Caco-2 (cell line): ENCODE measurements around the gene GPSM1. TPM values are rescaled to one million over a fixed set of nuclear protein-coding genes. Genes with fewer than 3 reads are reported as not detected.

Source experiments
- BruUV-seq: library from RNA; stranded (reverse); fragments of 400-500 nt; replicated peaks from 2 replicates; lab custom pipeline; 2021; lab: Mats Ljungman, UMichigan
- CTCF ChIA-PET: fragments of 300-600 bp; sonication (Branson Sonifier 250); formaldehyde crosslinking; loops from one replicate; lab custom pipeline; 2022; ENCODE audit warnings: antibody characterized with exemption; lab: Charles Lee
- POLR2A ChIA-PET: fragments of 300-600 bp; sonication (Branson Sonifier 250); formaldehyde crosslinking; loops from one replicate; lab custom pipeline; 2022; ENCODE audit warnings: antibody characterized with exemption; lab: Charles Lee
- DNase-seq, 2 experiments: peaks; one replicate each; pipeline versions ENCODE4 v3.0.0 to v3.0.0-alpha.2; 2020 to 2022
- H3K27me3 ChIP-seq: replicated peaks from 2 replicates; pipeline ENCODE4 v1.6.0; 2011; ENCODE audit warnings: low read length; ENCODE audit not compliant: control insufficient read depth, insufficient read depth
- H3K36me3 ChIP-seq: 2 replicates; pipeline ENCODE4 v1.5.1; 2011; ENCODE audit warnings: low read length; ENCODE audit not compliant: control insufficient read depth, insufficient read depth
- H3K4me1 ChIP-seq: fragments of 250-450 bp; sonication (Bioruptor Pico); 2 replicates; pipeline ENCODE4 v1.5.1; 2020; ENCODE audit warnings: mild to moderate bottlenecking
- H3K4me3 ChIP-seq: 2 replicates; pipeline ENCODE4 v1.5.1; 2011; ENCODE audit warnings: low read depth, mild to moderate bottlenecking, control low read depth, low read length
- H3K9me3 ChIP-seq: fragments of 250-450 bp; sonication (Bioruptor Pico); 2 replicates; pipeline ENCODE4 v1.5.1; 2020; ENCODE audit warnings: mild to moderate bottlenecking, moderate library complexity
- H3K27ac Mint-ChIP-seq: one replicate; pipeline ENCODE4 v1.8.0; 2022; ENCODE audit warnings: mixed read lengths; ENCODE audit not compliant: unreplicated experiment
- H3K27me3 Mint-ChIP-seq: one replicate; pipeline ENCODE4 v1.8.0; 2022; ENCODE audit warnings: mixed read lengths; ENCODE audit not compliant: insufficient read depth, unreplicated experiment
- H3K36me3 Mint-ChIP-seq: one replicate; pipeline ENCODE4 v1.8.0; 2022; ENCODE audit warnings: mild to moderate bottlenecking, mixed read lengths; ENCODE audit not compliant: insufficient read depth, unreplicated experiment
- H3K4me1 Mint-ChIP-seq: one replicate; pipeline ENCODE4 v1.8.0; 2022; ENCODE audit warnings: low read depth, mixed read lengths; ENCODE audit not compliant: unreplicated experiment
- H3K4me3 Mint-ChIP-seq: one replicate; pipeline ENCODE4 v1.8.0; 2022; ENCODE audit warnings: mild to moderate bottlenecking, moderate library complexity, mixed read lengths; ENCODE audit not compliant: unreplicated experiment
- H3K9me3 Mint-ChIP-seq: one replicate; pipeline ENCODE4 v1.8.0; 2022; ENCODE audit warnings: mixed read lengths; ENCODE audit not compliant: unreplicated experiment
- intact Hi-C: fragments of 100-400 bp; cut with micrococcal nuclease; formaldehyde crosslinking; loops from one replicate; pipeline ENCODE4 v1.10.0; 2022; ENCODE audit not compliant: unreplicated experiment
- total RNA-seq: library from RNA; stranded (reverse); gene quantifications from 2 replicates; pipeline ENCODE4 v1.2.3, GENCODE V29; 2022
- TF ChIP-seq, protein P1 (sequence below), 2 experiments: fragments of 200-600 bp in 1 of 2; IDR thresholded peaks; 1 replicate in 1 of 2; 2 replicates in 1 of 2; pipeline versions ENCODE4 v1.5.1 to v1.8.0; 2011 to 2022; ENCODE audit warnings: antibody characterized with exemption in 1 of 2, control low read depth in 1 of 2, inconsistent platforms in 1 of 2, low read depth in 1 of 2, low read length in 1 of 2, mild to moderate bottlenecking in 1 of 2, moderate library complexity in 1 of 2; ENCODE audit not compliant: insufficient read depth in 1 of 2, severe bottlenecking in 1 of 2, unreplicated experiment in 1 of 2

The GPSM1 gene
- total RNA-seq, 1 experiment from 2014 or later = 25.7 TPM

DNA sequence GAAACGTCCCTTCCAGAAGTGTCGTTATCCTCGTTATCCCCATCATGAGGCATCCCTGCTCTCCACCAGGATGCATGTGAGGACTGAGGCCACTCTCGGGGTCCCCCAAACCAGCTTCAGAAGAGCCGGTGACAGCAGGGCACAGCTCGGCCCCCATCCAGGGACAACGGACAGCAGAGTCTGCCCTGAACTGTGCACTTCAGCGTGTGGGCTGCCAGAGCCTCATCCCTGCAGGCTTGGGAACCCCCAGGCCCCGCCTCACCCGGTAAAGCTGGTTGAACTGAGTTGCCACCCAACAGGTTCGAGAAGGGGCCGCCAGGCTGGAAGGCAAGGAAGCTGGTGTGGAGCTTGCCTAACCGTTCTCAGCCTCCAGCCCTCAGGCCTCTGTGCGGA is 46.8 kb downstream of the GPSM1 start:
- Histone ChIP-seq H3K9me3 (no peaks in the 10 kb centered on the region), H3K4me3 (no peak overlapping the region), H3K27me3 (no peaks in the 10 kb centered on the region), H3K36me3 (no peaks in the 10 kb centered on the region), H3K4me1 (peaks cover 20% of the 10 kb centered on the region)
- TF ChIP-seq, protein P1, sequence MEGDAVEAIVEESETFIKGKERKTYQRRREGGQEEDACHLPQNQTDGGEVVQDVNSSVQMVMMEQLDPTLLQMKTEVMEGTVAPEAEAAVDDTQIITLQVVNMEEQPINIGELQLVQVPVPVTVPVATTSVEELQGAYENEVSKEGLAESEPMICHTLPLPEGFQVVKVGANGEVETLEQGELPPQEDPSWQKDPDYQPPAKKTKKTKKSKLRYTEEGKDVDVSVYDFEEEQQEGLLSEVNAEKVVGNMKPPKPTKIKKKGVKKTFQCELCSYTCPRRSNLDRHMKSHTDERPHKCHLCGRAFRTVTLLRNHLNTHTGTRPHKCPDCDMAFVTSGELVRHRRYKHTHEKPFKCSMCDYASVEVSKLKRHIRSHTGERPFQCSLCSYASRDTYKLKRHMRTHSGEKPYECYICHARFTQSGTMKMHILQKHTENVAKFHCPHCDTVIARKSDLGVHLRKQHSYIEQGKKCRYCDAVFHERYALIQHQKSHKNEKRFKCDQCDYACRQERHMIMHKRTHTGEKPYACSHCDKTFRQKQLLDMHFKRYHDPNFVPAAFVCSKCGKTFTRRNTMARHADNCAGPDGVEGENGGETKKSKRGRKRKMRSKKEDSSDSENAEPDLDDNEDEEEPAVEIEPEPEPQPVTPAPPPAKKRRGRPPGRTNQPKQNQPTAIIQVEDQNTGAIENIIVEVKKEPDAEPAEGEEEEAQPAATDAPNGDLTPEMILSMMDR (IDR thresholded peaks at IDR 0.05; ENCODE audit: insufficient read depth in 1 of 2, low read depth in 1 of 2, low read length in 1 of 2, severe bottlenecking in 1 of 2, unreplicated experiment in 1 of 2) = no peak
- Mint-ChIP-seq H3K27me3 (no peaks in the 10 kb centered on the region), H3K36me3 (peaks cover 48% of the 10 kb centered on the region), H3K4me1 (peaks cover 7% of the 10 kb centered on the region), H3K9me3 (no peaks in the 10 kb centered on the region), H3K4me3 (no peak overlapping the region), H3K27ac (no peak overlapping the region)
- intact Hi-C loops = no loop called here
- BruUV-seq = no TSS peak
- no peak for DNase-seq
- ChIA-PET POLR2A (no interaction called here), CTCF (interaction anchor here (1.0 kb wide), 1 partner anchor 11 kb away, joined by 4 read pairs; the partner anchor contains the start of gene DNLZ)

DNA sequence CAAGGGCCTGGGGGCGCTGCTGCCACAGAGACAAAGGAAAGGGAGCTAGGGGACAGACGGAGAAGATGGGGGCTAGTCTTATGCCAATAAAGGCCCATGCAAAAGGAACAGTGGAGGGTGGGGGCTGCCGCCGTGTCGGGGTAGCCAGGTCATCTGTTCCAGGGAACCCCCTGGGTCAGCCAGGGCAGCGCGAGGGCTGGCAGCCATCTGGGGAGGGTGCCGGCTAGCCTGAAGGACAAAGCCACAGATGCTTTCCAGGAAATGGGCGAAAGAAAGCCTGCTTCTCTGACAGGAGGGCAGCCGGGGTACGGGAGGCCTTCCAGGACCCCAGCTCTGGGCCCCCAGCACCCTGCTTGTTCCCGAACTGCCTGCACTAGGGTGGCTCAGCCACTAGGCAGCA is 47.8 kb downstream of the GPSM1 start:
- intact Hi-C loops = no loop called here
- no peak overlapping the region for H3K4me3 Mint-ChIP-seq
- Histone ChIP-seq H3K4me1 (peaks cover 20% of the 10 kb centered on the region), H3K9me3 (no peaks in the 10 kb centered on the region), H3K4me3 (no peak overlapping the region), H3K36me3 (no peaks in the 10 kb centered on the region), H3K27me3 (no peaks in the 10 kb centered on the region)
- DNase-seq = no peak
- TF ChIP-seq, protein P1 (IDR thresholded peaks at IDR 0.05; ENCODE audit: insufficient read depth in 1 of 2, low read depth in 1 of 2, low read length in 1 of 2, severe bottlenecking in 1 of 2, unreplicated experiment in 1 of 2) = no peak
- peaks cover 48% of the 10 kb centered on the region for H3K36me3 Mint-ChIP-seq
- BruUV-seq = no TSS peak
- CTCF ChIA-PET = no interaction called here
- POLR2A ChIA-PET = interaction anchor here (0.6 kb wide), 1 partner anchor 12 kb away, joined by 3 read pairs; no protein-coding TSS in a partner anchor
- peaks cover 7% of the 10 kb centered on the region for H3K4me1 Mint-ChIP-seq
- no peaks in the 10 kb centered on the region for H3K9me3 Mint-ChIP-seq
- no peak overlapping the region for H3K27ac Mint-ChIP-seq
- H3K27me3 Mint-ChIP-seq = no peaks in the 10 kb centered on the region

DNA sequence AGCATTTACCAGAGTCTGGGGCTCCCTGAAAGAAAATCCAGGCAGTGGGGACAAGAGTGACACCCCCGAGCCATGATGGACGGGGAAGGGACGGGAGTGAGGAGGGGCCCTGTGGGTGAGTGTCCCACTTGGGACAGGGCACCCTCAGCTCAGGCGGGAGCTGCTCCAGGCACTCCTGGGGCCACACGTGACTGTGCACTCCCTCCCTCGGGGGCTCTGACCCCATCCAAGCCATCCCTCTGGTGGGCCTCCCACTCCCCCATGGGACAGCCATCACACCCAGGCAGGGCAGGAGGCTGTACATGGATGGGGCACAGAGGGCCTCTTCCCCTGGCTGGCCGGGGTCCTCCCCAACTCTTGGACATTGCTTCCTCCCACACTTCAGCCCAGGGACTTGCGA is 49.1 kb downstream of the GPSM1 start:
- no peaks in the 10 kb centered on the region for H3K27me3 Mint-ChIP-seq
- ChIA-PET POLR2A (no interaction called here), CTCF (no interaction called here)

More for the DNA sequence above, 49.1 kb downstream of the GPSM1 start:
- H3K4me1 Mint-ChIP-seq = peaks cover 7% of the 10 kb centered on the region
- H3K4me1 ChIP-seq = peaks cover 20% of the 10 kb centered on the region
- H3K9me3 ChIP-seq = no peaks in the 10 kb centered on the region
- no peaks in the 10 kb centered on the region for H3K27me3 ChIP-seq
- H3K4me3 ChIP-seq = no peak overlapping the region
- H3K9me3 Mint-ChIP-seq = no peaks in the 10 kb centered on the region
- H3K4me3 Mint-ChIP-seq = no peak overlapping the region
- DNase-seq = no peak
- H3K36me3 Mint-ChIP-seq = peaks cover 39% of the 10 kb centered on the region
- H3K36me3 ChIP-seq = no peaks in the 10 kb centered on the region; the same call in 1 of the 2 replicates
- no TSS peak for BruUV-seq
- TF ChIP-seq, protein P1 (IDR thresholded peaks at IDR 0.05; ENCODE audit: insufficient read depth in 1 of 2, low read depth in 1 of 2, low read length in 1 of 2, severe bottlenecking in 1 of 2, unreplicated experiment in 1 of 2) = no peak
- no peak overlapping the region for H3K27ac Mint-ChIP-seq
- intact Hi-C loops = no loop called here
